ENCODE measurements around the gene PICK1. TPM values are rescaled to one million over a fixed set of nuclear protein-coding genes. Genes with fewer than 3 reads are reported as not detected.
A peak's percentile ranks its signal among the peaks of the same experiment; 100 is the strongest.

The PICK1 gene
- total RNA-seq, 1 donor from 2014 or later, result 52.0 TPM

DNA sequence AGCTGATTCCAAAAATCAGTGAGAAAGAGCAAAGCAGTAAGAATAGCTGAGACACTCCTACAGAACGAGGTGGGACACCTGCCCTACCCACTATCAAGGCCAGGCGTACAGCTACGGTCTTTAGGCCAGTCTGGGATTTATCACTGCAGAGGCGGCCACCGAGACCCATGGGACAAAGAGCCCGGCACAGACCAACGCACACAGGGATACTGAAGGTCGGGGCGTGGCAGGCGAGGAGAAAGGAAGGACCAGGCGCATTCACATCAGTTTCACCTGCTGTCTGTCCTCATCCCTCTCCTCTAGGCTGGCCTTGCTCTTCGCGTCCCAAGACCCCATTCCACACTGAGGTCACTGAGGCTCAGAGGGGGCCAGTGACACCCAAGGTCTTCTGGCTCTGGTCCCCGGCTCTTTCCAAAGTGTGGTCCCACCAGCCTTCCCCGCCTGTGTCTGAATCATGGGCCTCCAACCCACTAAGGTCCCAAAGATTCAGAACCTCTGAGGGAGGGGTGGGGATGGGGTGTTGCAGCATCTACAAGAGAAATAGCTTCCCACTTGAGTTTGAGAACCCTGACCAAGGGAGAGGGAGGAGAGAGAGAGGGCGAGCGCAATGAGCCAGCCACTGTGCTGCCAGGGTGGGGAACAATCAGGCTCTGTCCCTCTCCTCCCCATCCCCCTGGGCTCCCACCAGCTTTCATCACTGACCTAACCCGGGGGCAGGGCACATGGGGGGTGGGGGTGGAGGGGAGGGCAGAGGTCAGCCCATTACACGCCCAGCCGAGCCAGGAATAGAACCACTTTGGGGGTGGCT is 7.2 kb upstream of the PICK1 start:
- no peak for DNase-seq (ENCODE audit: low read depth)

GRCh38 chr22:38050720-38051119 is 6.5 kb upstream of the PICK1 start:
- DNase-seq (ENCODE audit: low read depth), result no peak

DNA sequence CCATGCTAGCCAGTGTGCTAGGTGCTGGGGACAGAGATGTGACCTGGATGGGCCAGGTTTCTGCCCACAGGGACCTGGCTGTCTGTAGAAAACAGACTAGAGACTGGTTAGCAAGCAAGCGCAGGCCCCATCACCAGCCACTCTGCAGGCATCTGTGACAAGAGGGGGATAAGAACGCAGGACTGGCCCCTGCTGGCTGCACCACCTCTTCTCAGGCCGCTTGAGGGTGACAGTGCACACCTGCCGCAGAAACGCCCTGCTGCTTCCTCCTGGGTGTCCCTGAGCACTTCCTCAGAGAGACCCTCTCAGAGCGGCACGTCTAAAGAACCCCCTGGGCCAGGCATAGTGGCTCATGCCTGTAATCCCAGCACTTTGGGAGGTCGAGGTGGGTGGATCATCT is 5.9 kb upstream of the PICK1 start:
- DNase-seq (ENCODE audit: low read depth), result no peak

GRCh38 chr22:38051900-38052862 is 5.0 kb upstream of the PICK1 start:
- DNase-seq (ENCODE audit: low read depth), result peak; percentile 42

DNA sequence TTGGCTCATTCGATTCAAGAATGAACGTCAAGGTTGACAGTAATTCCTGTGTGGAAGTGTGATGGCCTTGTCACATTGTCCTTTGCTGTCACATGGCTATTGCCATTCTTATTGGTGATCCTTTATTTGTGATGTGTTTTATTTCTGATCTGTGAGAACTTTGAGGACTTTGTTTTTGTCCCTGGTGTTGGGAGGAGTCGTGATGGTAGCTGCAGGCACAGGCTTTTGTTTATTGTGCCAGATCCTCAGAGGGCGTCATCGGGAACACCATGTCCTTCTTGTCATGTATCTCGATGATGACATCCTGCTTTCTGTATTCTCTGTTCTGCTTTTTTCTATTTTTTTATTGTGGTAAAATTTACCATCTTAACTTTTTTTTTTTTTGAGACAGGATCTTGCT is 5.6 kb downstream of the PICK1 start:
- no peak for DNase-seq (ENCODE audit: low read depth)

- DNase-seq (ENCODE audit: low read depth), result no peak
Measured at GRCh38 chr22:38065539-38065938, 8.3 kb downstream of the PICK1 start.

DNA sequence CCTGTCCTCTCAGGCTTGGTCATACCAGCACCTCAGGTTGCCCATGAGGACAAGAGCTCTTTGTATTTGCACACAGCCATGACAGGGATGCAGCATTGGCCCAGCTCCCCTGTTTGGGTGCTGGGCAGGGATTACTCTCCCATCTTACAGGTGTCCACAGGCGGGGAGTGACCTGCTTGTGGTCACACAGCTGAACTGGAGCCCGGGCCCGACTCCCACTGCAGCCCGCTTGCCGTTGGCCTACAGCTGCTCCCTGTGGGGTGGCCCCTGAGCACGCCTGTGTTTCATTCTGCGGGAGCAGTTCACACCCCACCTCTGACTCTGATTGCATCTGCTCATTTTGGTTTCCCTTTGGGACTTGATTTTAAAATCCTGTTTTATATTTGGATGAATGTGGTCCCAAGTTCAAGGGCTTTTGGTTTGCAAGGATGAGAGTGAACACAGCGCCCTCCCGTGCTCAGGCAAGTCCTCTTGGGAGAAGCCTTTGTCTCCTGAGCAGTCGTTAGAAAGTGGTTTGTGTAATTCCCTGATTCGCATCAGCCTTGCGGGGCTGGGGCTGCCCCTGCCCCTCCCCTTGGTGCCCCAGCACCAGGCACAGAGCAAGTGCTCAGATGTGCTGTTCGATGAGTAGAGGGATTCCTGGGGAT is 9.3 kb downstream of the PICK1 start:
- DNase-seq (ENCODE audit: low read depth), result no peak

- DNase-seq (ENCODE audit: low read depth), result no peak
Measured at GRCh38 chr22:38067028-38067415, 9.8 kb downstream of the PICK1 start.

DNA sequence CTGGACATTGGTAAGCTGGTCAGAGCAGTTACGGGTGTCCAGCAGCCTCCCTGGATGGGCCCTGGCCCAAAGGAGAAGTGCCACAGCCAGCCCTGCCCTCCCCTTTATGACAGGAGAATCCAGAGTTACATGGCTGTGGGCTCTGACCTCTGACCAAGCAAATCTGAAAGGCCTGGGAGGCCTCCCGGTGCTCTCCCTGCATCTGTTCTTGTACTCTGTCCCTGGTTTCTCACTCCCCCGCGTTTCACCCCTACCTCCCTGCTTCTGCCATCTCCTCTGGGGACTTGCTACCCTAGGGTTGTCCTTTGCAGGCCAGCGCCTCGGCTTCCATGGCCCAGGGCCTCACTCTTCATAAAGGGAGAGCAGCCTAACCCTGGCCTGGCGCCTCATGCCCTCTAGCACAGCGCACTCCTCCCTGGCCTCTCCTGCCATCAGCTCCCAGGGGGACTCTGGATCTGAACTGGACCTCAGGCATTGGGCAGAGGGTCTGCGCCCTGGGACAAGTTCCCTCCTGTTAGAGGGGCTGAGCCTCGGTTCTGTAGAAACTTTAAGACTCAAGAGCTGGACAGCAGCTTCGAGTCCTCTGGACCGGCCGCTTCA is 10.7 kb downstream of the PICK1 start:
- DNase-seq (ENCODE audit: low read depth), result no peak

DNA sequence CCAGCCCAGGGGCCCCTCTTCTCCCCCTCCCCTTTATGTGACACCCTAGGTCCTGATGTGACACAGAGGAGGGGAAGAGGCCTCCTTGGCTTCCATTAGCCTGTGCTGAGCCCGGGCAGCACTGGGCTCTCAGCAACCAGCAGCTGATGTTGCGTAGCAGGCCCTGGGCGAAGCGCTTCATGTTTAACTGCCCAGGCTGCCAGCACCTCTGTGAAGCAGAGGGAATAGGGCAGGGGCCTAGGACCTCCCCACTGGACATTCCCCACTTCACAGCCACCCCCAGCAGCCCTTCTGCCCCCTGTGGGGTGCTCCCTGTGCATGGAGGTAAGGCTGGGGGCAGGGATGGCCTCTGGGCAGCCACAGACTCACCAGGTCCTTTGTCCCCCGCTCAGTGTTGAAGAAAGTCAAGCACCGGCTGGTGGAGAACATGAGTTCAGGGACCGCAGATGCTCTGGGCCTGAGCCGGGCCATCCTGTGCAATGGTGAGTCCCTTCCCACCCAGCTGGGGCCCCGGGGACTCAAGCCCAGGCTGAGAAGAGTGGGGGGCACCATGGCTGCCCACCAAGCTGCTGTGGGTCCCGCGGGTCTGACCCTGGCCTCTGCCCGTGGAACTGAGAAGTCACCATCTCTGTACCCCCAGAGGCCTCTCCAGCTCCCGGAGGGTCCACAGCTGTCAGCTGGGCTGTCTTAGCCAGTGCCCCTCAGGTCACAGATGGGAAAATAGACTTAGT is 11.6 kb downstream of the PICK1 start:
- DNase-seq (ENCODE audit: low read depth), result no peak

DNA sequence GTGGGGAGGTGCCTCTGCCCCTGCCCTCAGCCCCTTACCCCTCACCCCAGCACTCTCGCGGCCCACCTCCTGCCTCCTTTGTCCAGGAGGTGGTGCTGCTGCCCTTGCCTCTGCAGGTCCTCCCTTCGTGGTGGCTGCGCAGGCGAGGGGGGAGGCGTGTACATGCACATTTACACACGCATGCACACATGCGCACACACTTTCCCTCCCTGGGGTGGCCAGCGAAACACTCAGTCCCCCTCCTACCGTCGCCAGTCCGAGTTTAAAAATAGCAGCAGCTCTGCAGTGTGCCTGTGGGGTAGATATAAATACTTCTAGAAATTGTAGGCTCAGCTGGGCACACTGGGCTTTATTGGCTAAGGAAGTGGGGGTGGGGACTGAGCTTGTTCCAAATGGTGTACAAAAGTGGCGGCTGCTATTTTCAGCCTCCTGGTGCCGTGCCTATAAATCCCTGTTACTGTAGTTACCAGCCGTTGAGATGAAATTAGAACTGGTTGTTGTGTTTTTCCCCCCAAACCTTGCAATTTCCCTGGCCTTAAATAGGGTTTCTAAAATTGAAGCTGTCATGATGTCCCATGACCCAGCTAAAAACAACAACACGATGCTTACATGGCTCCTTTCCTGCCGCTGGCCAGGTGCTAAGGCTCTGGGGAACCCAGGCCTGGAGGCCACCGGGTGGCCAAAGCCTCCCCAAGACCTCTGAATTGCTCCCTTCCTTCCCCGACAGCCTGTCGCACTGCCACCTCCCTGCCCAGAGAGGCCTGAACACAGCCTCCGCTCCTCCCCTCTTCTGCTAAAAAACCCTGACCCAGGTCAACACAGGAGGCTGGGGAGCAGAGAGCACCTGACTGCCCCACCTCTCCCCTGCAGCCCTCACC is 12.4 kb downstream of the PICK1 start:
- DNase-seq (ENCODE audit: low read depth), result no peak

- DNase-seq (ENCODE audit: low read depth), result no peak
Measured at GRCh38 chr22:38070250-38070921, 13.2 kb downstream of the PICK1 start.

GRCh38 chr22:38071421-38072321 is 14.5 kb downstream of the PICK1 start:
- no peak for DNase-seq (ENCODE audit: low read depth)

GRCh38 chr22:38072322-38073149 is 15.3 kb downstream of the PICK1 start:
- DNase-seq (ENCODE audit: low read depth), result no peak

DNA sequence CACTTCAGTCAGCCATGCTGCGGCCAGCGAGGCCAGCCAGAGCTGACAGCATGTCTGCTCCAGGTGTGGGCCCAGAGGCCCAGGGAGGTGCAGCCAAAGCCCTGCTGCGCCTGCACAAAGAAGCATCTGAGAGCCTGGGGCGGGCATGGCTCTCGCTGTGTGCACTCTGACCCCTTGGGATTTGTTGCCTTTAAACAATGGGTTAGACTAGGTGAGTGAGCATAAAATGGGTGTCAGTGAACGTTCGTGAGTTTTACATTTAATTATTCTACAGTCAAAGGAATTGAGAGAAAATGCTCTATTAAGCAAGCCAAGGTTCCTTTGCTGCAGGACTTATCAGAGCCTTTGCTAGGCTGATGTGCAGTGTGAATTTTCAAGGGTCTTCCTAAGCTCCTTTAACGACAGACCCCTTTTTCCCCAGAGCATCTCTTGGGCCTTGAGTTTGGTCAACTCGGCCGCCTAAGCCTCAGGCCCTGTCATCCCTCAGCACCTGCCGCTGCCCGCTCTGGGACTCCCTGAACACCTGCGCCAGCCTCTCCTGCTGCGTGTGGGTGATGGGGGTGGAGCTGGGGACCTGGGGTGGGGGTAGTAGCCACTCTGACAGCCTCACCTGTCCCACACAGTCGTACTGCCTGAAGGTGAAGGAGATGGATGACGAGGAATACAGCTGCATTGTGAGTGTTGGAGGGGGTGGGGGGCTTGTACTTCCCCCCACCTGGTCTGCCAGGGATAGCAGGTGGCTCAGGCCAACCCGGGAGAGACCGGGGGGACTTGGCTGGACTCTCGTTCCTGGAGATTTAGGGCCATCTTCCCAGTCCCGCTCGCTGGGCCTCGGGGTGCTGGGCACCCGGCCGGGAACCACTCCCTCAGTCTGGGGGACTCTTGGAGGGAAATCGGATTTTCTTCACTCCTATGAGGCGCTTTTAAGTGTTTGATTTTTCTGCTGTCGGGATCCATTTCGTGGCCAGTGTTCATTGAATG is 16.2 kb downstream of the PICK1 start:
- DNase-seq (ENCODE audit: low read depth), result no peak
